GM23338 (cell line): ENCODE measurements around the gene GGA1. TPM values are rescaled to one million over a fixed set of nuclear protein-coding genes. Genes with fewer than 3 reads are reported as not detected.

Source experiments
- ATAC-seq: fragments of 200-7000 bp; cut with Tn5 transposase; 3 replicates; pipeline ENCODE4 v1.9.1; 2020
- DNase-seq: peaks from one replicate; pipeline ENCODE4 v3.0.0-alpha.2; 2015; ENCODE audit warnings: low spot score
- H2AFZ ChIP-seq: fragments of 200-600 bp; sonication (generic); 2 replicates; pipeline ENCODE4 v1.8.0; 2016; ENCODE audit warnings: antibody characterized with exemption, mild to moderate bottlenecking, moderate library complexity
- H3F3A ChIP-seq: fragments of 200-600 bp; sonication (generic); replicated peaks from 2 replicates; pipeline ENCODE4 v1.8.0; 2017; ENCODE audit warnings: antibody characterized with exemption, mixed run types, low read depth
- H3K27ac ChIP-seq: fragments of 200-600 bp; sonication (generic); 2 replicates; pipeline ENCODE4 v1.6.1; 2016; ENCODE audit warnings: low read depth
- H3K27me3 ChIP-seq: fragments of 200-600 bp; sonication (generic); 2 replicates; pipeline ENCODE4 v1.8.0; 2016; ENCODE audit warnings: mild to moderate bottlenecking, mixed run types, moderate library complexity; ENCODE audit not compliant: insufficient read depth
- H3K36me3 ChIP-seq: fragments of 200-600 bp; sonication (generic); 2 replicates; pipeline ENCODE4 v1.8.0; 2016; ENCODE audit warnings: mild to moderate bottlenecking; ENCODE audit not compliant: insufficient read depth
- H3K4me1 ChIP-seq: fragments of 200-600 bp; sonication (generic); 2 replicates; pipeline ENCODE4 v1.8.0; 2016; ENCODE audit warnings: mild to moderate bottlenecking, moderate library complexity; ENCODE audit not compliant: insufficient read depth
- H3K4me2 ChIP-seq: fragments of 200-600 bp; sonication (generic); 2 replicates; pipeline ENCODE4 v1.7.1; 2017; ENCODE audit warnings: mixed run types
- H3K4me3 ChIP-seq: fragments of 200-600 bp; sonication (generic); 2 replicates; pipeline ENCODE4 v1.6.1; 2016; ENCODE audit warnings: mixed run types
- H3K79me2 ChIP-seq: fragments of 200-600 bp; sonication (generic); replicated peaks from 2 replicates; pipeline ENCODE4 v1.8.0; 2017; ENCODE audit warnings: mild to moderate bottlenecking; ENCODE audit not compliant: insufficient read depth
- H3K9me2 ChIP-seq: fragments of 200-600 bp; sonication (generic); 2 replicates; pipeline ENCODE4 v1.8.0; 2017; ENCODE audit not compliant: insufficient read depth
- H4K20me1 ChIP-seq: fragments of 200-600 bp; sonication (generic); replicated peaks from 2 replicates; pipeline ENCODE4 v1.8.0; 2017; ENCODE audit warnings: mild to moderate bottlenecking; ENCODE audit not compliant: insufficient read depth
- H3K27ac Mint-ChIP-seq: 2 replicates; pipeline ENCODE4 v1.8.0; 2020; ENCODE audit warnings: inconsistent platforms, mild to moderate bottlenecking, moderate library complexity, mixed read lengths
- H3K27me3 Mint-ChIP-seq: 3 replicates; pipeline ENCODE4 v1.8.0; 2022; ENCODE audit warnings: low read depth, mild to moderate bottlenecking, moderate library complexity, mixed read lengths, inconsistent platforms; ENCODE audit not compliant: insufficient read depth, poor library complexity
- H3K36me3 Mint-ChIP-seq: 3 replicates; pipeline ENCODE4 v1.8.0; 2021; ENCODE audit warnings: low read depth, mild to moderate bottlenecking, inconsistent platforms, moderate library complexity, mixed read lengths
- H3K4me1 Mint-ChIP-seq: 3 replicates; pipeline ENCODE4 v1.8.0; 2020; ENCODE audit warnings: mild to moderate bottlenecking, inconsistent platforms, mixed read lengths
- H3K4me3 Mint-ChIP-seq: 3 replicates; pipeline ENCODE4 v1.8.0; 2021; ENCODE audit warnings: moderate library complexity, mild to moderate bottlenecking, inconsistent platforms, mixed read lengths
- H3K9me3 Mint-ChIP-seq: 3 replicates; pipeline ENCODE4 v1.8.0; 2020; ENCODE audit warnings: moderate library complexity, mild to moderate bottlenecking, inconsistent platforms, mixed read lengths
- CREB1 ChIP-seq: fragments of 250-450 bp; sonication (Bioruptor Pico); IDR thresholded peaks from 2 replicates; pipeline ENCODE4 v1.5.0; 2020; ENCODE audit warnings: low read depth, mild to moderate bottlenecking, moderate library complexity
- EZH2phosphoT487 ChIP-seq: fragments of 200-600 bp; sonication (generic); IDR thresholded peaks from one replicate; pipeline ENCODE4 v1.8.1; 2018; ENCODE audit warnings: antibody characterized with exemption; ENCODE audit not compliant: unreplicated experiment
- JUNB ChIP-seq: IDR thresholded peaks from one replicate; pipeline ENCODE4 v1.6.1; 2016; ENCODE audit warnings: antibody characterized with exemption; ENCODE audit not compliant: unreplicated experiment
- POLR2AphosphoS5 ChIP-seq: IDR thresholded peaks from 2 replicates; pipeline ENCODE4 v1.6.1; 2016; ENCODE audit warnings: antibody characterized with exemption, low read depth
- ZNF114 ChIP-seq: fragments of 250-450 bp; sonication (Bioruptor Pico); IDR thresholded peaks from 2 replicates; pipeline ENCODE4 v1.5.0; 2020; ENCODE audit warnings: mild to moderate bottlenecking, moderate library complexity
- ZNF331 ChIP-seq: fragments of 250-450 bp; sonication (Bioruptor Pico); IDR thresholded peaks from 2 replicates; pipeline ENCODE4 v1.5.0; 2020; ENCODE audit warnings: low read depth, mild to moderate bottlenecking, moderate library complexity
- polyA plus RNA-seq: library from polyadenylated mRNA; unstranded; fragments of >200 nt; fragmentation: Nextera tagmentation; extraction: Ambion mirVana; gene quantifications from 2 replicates; pipeline ENCODE4 v1.2.1, GENCODE V29; 2016
- total RNA-seq: library from RNA; depleted of rRNA; stranded (reverse); fragments of >200 nt; shearing (Covaris generic); gene quantifications from 2 replicates; pipeline ENCODE4 v1.2.3, GENCODE V29; 2014
- TF ChIP-seq, protein P1 (sequence below): IDR thresholded peaks from 2 replicates; pipeline ENCODE4 v1.6.1; 2016; ENCODE audit warnings: antibody characterized with exemption
- TF ChIP-seq, protein P2 (sequence below): fragments of 250-450 bp; sonication (Bioruptor Pico); IDR thresholded peaks from 2 replicates; pipeline ENCODE4 v1.5.0; 2020; ENCODE audit warnings: mild to moderate bottlenecking, moderate library complexity

The GGA1 gene
- total and polyA plus RNA-seq, 2 experiments from 2014 or later, result 36.9 to 57.1 TPM

DNA sequence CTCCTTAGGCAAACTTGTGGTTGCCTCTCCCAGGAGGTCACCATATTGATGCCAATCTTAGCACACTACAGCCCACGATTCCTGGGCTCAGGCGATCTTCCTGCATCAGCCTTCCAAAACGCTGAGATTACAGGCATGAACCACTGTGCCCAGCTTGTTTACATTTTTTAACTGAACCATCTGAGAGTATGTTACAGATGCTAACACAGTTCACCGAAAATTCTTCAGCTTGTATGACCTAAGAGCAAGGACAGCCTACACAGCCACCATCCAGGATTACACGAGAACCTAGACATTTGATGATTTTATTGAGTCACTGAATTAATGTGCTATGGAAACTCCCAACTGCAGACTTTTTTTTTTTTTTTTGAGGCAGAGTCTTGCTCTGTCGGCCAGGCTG, 61.0 kb downstream of the GGA1 start:
- ATAC-seq (no peak), DNase-seq (no peak)
- Mint-ChIP-seq H3K36me3 (peaks cover 24% of the 10 kb centered on the region), H3K4me1 (peaks cover 5% of the 10 kb centered on the region; the same call in 1 of the 3 replicates), H3K9me3 (no peaks in the 10 kb centered on the region), H3K27ac (no peak overlapping the region), H3K27me3 (peaks cover 16% of the 10 kb centered on the region), H3K4me3 (no peak overlapping the region)
- no peaks in the 10 kb centered on the region for H3K36me3 ChIP-seq
- no peaks in the 10 kb centered on the region for H3K27me3 ChIP-seq
- 0 out of 2 replicates have a peak, but pooled peaks cover 11% of the 10 kb centered on the region for H3F3A ChIP-seq
- H3K9me2 ChIP-seq, result no peaks in the 10 kb centered on the region
- H3K27ac ChIP-seq, result no peak overlapping the region
- H4K20me1 ChIP-seq, result no peaks in the 10 kb centered on the region; the same call in 1 of the 2 replicates
- peaks cover 5% of the 10 kb centered on the region for H3K79me2 ChIP-seq
- H3K4me1 ChIP-seq, result no peaks in the 10 kb centered on the region; the same call in 1 of the 2 replicates
- no peak overlapping the region for H3K4me3 ChIP-seq
- H2AFZ ChIP-seq, result no peak overlapping the region
- TF ChIP-seq CREB1 (CRISPR knock-in tag), result no peak
- no peak for TF ChIP-seq JUNB
- no peak for TF ChIP-seq POLR2AphosphoS5
- TF ChIP-seq, protein P1, sequence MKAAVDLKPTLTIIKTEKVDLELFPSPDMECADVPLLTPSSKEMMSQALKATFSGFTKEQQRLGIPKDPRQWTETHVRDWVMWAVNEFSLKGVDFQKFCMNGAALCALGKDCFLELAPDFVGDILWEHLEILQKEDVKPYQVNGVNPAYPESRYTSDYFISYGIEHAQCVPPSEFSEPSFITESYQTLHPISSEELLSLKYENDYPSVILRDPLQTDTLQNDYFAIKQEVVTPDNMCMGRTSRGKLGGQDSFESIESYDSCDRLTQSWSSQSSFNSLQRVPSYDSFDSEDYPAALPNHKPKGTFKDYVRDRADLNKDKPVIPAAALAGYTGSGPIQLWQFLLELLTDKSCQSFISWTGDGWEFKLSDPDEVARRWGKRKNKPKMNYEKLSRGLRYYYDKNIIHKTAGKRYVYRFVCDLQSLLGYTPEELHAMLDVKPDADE, result no peak
- TF ChIP-seq, protein P2, sequence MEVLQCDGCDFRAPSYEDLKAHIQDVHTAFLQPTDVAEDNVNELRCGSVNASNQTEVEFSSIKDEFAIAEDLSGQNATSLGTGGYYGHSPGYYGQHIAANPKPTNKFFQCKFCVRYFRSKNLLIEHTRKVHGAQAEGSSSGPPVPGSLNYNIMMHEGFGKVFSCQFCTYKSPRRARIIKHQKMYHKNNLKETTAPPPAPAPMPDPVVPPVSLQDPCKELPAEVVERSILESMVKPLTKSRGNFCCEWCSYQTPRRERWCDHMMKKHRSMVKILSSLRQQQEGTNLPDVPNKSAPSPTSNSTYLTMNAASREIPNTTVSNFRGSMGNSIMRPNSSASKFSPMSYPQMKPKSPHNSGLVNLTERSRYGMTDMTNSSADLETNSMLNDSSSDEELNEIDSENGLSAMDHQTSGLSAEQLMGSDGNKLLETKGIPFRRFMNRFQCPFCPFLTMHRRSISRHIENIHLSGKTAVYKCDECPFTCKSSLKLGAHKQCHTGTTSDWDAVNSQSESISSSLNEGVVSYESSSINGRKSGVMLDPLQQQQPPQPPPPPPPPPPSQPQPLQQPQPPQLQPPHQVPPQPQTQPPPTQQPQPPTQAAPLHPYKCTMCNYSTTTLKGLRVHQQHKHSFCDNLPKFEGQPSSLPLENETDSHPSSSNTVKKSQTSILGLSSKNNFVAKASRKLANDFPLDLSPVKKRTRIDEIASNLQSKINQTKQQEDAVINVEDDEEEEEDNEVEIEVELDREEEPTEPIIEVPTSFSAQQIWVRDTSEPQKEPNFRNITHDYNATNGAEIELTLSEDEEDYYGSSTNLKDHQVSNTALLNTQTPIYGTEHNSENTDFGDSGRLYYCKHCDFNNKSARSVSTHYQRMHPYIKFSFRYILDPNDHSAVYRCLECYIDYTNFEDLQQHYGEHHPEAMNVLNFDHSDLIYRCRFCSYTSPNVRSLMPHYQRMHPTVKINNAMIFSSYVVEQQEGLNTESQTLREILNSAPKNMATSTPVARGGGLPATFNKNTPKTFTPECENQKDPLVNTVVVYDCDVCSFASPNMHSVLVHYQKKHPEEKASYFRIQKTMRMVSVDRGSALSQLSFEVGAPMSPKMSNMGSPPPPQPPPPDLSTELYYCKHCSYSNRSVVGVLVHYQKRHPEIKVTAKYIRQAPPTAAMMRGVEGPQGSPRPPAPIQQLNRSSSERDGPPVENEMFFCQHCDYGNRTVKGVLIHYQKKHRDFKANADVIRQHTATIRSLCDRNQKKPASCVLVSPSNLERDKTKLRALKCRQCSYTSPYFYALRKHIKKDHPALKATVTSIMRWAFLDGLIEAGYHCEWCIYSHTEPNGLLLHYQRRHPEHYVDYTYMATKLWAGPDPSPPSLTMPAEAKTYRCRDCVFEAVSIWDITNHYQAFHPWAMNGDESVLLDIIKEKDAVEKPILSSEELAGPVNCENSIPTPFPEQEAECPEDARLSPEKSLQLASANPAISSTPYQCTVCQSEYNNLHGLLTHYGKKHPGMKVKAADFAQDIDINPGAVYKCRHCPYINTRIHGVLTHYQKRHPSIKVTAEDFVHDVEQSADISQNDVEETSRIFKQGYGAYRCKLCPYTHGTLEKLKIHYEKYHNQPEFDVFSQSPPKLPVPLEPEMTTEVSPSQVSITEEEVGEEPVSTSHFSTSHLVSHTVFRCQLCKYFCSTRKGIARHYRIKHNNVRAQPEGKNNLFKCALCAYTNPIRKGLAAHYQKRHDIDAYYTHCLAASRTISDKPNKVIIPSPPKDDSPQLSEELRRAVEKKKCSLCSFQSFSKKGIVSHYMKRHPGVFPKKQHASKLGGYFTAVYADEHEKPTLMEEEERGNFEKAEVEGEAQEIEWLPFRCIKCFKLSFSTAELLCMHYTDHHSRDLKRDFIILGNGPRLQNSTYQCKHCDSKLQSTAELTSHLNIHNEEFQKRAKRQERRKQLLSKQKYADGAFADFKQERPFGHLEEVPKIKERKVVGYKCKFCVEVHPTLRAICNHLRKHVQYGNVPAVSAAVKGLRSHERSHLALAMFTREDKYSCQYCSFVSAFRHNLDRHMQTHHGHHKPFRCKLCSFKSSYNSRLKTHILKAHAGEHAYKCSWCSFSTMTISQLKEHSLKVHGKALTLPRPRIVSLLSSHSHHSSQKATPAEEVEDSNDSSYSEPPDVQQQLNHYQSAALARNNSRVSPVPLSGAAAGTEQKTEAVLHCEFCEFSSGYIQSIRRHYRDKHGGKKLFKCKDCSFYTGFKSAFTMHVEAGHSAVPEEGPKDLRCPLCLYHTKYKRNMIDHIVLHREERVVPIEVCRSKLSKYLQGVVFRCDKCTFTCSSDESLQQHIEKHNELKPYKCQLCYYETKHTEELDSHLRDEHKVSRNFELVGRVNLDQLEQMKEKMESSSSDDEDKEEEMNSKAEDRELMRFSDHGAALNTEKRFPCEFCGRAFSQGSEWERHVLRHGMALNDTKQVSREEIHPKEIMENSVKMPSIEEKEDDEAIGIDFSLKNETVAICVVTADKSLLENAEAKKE, result no peak
- no peak for TF ChIP-seq ZNF331 (CRISPR knock-in tag)
- no peak for TF ChIP-seq EZH2phosphoT487
- TF ChIP-seq ZNF114 (CRISPR knock-in tag), result no peak
- H3K4me2 ChIP-seq, result no peak overlapping the region
